ENCODE data around the gene DACT2.

DNA sequence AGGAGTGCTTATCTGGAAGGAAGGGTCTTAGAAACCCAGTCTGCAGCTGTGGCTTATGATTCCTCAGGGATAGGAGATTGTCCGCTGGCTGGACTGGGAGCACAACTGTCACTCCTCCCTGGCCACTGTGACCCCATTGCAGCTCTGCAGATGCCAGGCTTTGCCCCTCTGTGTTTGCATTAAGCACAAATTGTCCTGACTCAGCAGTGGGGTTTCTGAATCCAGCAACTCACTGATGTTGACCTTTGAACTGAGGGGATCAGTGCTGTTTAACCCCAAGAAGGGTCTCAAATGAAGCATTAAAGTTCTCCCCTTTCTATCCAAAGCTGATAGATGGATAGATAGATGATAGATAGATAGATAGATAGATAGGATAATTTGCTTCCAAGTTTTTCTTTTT, 29.5 kb downstream of the DACT2 start:
- TF ChIP-seq, protein P1, sequence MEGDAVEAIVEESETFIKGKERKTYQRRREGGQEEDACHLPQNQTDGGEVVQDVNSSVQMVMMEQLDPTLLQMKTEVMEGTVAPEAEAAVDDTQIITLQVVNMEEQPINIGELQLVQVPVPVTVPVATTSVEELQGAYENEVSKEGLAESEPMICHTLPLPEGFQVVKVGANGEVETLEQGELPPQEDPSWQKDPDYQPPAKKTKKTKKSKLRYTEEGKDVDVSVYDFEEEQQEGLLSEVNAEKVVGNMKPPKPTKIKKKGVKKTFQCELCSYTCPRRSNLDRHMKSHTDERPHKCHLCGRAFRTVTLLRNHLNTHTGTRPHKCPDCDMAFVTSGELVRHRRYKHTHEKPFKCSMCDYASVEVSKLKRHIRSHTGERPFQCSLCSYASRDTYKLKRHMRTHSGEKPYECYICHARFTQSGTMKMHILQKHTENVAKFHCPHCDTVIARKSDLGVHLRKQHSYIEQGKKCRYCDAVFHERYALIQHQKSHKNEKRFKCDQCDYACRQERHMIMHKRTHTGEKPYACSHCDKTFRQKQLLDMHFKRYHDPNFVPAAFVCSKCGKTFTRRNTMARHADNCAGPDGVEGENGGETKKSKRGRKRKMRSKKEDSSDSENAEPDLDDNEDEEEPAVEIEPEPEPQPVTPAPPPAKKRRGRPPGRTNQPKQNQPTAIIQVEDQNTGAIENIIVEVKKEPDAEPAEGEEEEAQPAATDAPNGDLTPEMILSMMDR (IDR thresholded peaks at IDR 0.05 in 8 of 11, conservative IDR thresholded peaks at IDR 0.05 in 3 of 11), result no peak
- no peak for TF ChIP-seq POLR2AphosphoS5 (IDR thresholded peaks at IDR 0.05)

Data from spleen (tissue), 7 donors.